HEK293T (cell line): ENCODE measurements around the gene ELAC2.

Source experiments
- ARNT ChIP-seq: fragments of 450-650 bp; IDR thresholded peaks from 2 replicates; pipeline ENCODE4 v1.6.1; 2017; ENCODE audit warnings: mild to moderate bottlenecking
- FOXK2 ChIP-seq: fragments of 450-650 bp; IDR thresholded peaks from 2 replicates; pipeline ENCODE4 v1.6.1; 2016; ENCODE audit warnings: mild to moderate bottlenecking

DNA sequence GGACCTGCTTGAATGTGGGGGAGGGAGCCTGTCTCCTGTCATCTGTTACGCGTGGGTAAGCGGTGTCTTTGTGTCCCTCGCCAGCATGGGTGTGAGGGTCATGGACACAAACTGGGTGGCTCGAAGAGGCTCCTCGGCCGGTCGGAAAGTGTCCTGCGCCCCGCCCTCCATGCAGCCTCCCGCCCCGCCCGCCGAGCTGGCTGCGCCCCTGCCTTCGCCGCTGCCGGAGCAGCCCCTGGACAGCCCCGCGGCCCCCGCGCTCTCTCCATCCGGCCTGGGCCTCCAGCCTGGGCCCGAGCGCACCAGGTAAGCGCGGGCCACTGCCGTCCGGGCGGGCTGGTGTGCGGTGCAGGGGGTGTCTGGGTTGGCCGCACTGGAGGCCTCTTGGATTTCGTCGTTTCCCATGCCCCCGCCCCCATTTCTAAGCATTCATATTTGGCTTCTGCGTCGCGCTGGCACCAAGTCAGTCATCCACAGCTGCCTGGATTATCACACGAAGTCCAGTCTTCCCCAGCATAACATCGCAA, 43.8 kb downstream of the ELAC2 start:
- TF ChIP-seq FOXK2 (no peak), ARNT (no peak)
